Glomerular visceral epithelial cell (primary cell): ENCODE measurements around the gene GNA12.
A peak's percentile ranks its signal among the peaks of the same experiment; 100 is the strongest.
"Not testable (repeated sequence)": the region's sequence is repeated elsewhere in the genome, so short reads cannot be mapped to it uniquely, and the experiment has no call there.

Experiments used
- DNase-seq: peaks from one replicate; pipeline ENCODE4 v3.0.0-alpha.2; 2016; ENCODE audit errors: extremely low spot score

Gene GNA12

GRCh38 chr7:2691932-2692439 lies 152.1 kb downstream of the GNA12 start:
- DNase-seq = not testable (repeated sequence)

- DNase-seq = no peak
Measured at GRCh38 chr7:2691011-2691707, 152.9 kb downstream of the GNA12 start.

DNA sequence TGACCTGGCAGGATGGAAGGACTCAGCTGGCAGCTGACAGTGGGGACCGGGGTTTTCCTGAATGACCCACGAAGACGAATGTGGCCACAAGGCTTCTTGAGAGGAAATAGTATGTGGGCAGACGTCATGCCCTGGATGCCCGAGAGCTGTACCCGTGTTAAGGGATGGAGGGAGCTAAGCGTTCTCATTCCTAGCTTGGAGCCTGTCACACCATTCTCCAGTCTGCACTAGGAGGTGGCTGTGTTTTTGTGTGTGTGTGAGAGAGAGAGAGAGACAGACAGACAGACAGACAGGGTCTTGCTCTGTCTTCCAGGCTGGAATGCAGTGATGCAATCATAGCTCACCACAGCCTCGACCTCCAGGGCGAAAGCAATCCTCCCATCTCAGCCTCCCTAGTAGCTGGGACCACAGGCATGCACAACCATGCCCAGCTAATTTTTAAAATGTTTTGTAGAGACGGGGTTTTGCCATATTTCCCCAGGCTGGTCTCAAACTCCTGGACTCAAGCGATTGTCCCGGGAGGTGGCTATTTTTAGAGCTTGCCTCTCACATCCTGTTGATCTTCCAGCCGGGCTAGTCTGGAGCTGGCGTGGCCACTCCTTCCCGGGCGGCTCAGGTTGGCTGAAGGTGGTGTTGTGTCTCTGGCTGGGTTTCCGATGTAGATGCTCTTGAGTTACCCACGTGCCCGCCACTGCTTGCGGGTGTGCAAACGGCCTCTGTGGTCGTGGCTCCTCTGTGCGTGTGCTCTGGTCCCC lies 154.0 kb downstream of the GNA12 start:
- DNase-seq = peak; percentile 81

GRCh38 chr7:2689343-2689847 lies 154.7 kb downstream of the GNA12 start:
- no peak for DNase-seq

DNA sequence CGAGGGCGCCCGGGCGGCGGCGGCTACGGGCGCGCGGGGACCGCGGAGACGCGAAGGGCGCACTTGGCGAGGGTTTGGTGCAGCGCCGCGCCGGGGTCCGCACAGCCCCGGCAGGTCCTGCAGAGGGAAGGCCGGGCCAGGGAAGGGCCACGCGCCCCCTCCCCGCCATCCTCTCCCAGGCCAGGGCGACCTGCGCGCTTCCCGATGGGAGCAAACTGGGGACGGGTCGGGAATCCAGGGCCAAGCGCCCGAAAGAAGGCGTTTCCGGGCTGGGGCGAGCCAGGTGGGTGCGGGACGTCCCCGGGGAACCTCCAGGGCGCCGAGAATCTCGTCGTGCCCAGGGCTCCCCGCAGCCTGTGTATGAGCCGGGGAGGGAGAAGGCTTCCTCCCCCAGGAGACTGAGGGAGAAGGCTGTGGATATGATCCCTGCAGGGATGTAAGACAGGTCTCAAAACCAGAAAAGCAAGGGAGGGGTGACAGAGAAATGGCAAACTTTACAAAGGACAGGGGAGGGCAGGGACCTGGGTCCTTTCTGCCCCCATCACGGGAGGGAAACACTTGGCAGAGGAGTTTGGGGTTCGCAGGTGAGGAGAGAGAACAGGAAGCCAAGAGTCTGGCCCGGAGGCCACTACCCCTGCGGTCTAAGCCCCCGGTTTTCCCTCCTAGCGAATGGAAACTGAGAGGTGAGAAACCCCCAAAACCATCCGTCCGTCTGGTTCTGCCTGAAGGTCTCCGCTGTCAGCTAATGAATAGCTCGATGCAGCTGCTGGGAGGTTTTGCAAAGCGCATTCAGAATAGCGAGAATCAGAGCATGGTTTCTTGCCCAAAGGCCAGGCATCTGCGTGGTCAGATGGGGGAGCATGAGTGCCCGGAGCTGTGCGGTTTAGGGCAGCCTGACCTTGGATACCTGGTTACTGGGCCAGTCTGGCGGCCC lies 155.4 kb downstream of the GNA12 start:
- DNase-seq = peak; percentile 83

GRCh38 chr7:2687881-2688318 lies 156.2 kb downstream of the GNA12 start, which contains the start of gene AMZ1:
Gene AMZ1 (plus strand): TSS chr7:2688202. CDS start chr7:2700452, 12,250 bp downstream.
- peak; percentile 67 for DNase-seq

- peak; percentile 96 for DNase-seq
Measured at GRCh38 chr7:2687338-2687869, 156.7 kb downstream of the GNA12 start.

GRCh38 chr7:2686101-2686500 lies 158.0 kb downstream of the GNA12 start:
- DNase-seq = no peak

DNA sequence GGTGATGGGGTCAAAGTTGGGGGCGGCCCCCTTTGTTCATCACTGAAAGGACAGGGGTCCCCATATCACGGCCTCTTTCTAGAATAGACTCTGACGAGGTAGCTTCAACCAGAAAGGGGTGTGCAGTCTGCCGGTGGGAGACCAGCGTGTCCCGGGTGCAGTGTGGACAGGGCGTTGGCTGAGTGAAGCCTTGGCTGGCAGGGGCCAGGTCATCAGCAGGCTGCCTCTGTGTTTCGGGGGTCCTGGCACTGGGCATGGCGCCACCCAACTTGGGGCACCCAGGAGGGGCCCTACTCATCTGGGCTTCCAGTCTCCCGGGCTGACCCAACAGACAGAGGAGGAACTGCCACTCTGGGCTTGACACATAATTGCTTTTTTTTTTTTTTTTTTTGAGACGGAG lies 159.6 kb downstream of the GNA12 start:
- no peak for DNase-seq

DNA sequence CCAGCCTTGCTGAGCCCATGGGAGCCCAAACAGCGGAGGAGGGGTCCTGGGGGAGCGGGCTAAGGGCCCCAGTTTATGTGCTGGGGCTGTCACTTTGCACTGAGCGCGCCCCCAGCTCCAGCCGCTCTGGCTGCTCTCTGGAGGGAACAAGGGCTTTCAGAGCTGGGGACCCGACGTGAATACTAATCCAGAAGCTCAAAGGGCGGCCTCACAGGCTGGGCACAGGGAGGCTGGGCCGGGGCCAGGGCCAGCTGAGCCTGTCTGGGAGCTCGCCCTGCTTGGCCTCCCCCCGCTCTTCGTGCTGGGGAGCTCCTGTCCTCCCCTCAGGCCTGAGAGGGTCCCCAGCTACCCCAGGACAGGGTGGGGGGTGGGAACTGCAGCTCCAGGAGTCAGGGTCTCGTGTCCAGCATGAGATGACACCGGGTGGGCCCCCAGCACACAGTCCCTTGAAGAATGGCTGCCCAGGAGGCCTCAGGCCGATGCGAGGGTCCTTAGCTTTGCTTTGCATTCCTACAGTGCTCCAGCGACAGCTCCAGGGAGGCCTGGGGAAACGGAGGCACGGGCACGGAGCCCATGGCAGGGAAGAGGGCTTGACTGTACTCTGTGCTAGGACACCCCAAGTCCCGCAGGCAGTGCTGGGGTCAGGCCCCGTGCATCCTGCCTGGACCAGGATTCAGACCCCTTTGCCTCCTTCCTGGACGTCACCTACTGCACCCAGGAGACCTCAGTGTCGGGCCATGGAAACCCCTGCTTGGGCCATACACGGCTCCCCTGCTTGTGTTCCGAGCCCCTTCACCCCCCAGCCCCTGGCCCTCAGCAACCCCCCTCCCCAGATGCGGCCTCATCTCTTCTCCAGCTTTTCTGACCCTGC lies 161.9 kb downstream of the GNA12 start:
- no peak for DNase-seq

DNA sequence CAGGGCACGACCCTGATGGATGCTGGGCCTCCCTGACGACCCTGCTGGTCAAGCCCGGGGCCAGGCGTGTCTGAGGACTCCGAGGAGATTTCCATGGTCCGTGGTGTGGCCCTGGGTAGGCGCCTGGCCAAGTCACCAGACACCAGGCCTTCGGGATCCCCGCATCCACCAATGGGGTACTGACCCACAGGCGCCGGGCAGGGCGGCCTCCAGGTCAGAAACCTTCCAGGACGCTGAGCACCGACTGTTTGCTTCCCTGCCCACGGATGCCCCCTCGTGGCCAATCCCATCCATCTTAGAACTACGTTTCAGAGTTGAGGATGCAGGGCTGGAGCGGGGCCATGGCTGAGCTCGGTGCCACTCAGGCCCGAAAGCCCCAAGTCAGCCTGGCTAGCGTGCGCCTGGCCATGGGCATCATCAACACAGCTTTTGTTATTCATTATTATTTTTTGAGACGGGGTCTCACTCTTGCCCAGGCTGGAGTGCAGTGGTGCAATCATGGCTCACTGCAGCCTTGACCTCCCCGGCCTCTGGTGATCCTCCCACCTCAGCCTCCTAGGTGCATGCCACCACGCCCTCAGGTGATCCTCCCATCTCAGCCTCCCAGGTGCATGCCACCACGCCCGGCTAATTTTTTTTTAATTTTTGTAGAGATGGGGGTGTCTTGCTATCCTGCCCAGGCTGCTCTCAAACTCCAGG lies 163.2 kb downstream of the GNA12 start:
- DNase-seq = peak; percentile 75

DNA sequence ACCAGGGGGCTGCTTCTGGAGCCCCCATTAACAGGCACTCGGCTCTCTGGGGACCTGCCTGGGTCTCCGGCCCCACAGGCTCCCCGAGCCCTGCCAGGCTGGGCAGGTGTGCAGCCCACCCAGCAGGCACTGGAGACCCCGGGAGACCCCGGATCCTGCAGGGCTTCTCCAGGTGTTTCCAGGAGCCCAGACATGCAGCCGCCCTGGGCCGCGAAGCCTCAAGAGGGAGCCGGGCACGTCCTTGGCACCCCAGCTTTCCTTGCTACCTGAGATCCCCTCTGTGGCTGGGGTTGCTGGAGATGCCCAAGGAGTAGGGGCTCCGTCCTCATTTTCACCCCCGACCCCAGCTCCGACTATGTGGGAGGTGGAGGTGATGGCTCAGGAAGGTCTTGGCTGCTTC lies 163.9 kb downstream of the GNA12 start:
- DNase-seq = no peak

GRCh38 chr7:2679135-2680127 lies 164.7 kb downstream of the GNA12 start:
- DNase-seq = not testable (repeated sequence)

- not testable (repeated sequence) for DNase-seq
Measured at GRCh38 chr7:2678454-2678853, 165.7 kb downstream of the GNA12 start.
